OCI-LY1 (cell line): ENCODE measurements around the gene VPREB1.

ENCODE experiments used
- CTCF ChIP-seq: fragments of 200-600 bp; sonication (generic), shearing (Covaris generic); IDR thresholded peaks from 2 replicates; pipeline ENCODE4 v1.5.1; 2017; ENCODE audit warnings: mild to moderate bottlenecking, antibody characterized with exemption, low read length, moderate library complexity, mixed read lengths
- EZH2 ChIP-seq: fragments of 200-600 bp; sonication (generic), shearing (Covaris generic); IDR thresholded peaks from 2 replicates; pipeline ENCODE4 v1.8.0; 2017; ENCODE audit warnings: borderline replicate concordance, mixed run types, mild to moderate bottlenecking, antibody characterized with exemption, low read length, moderate library complexity, mixed read lengths

GRCh38 chr22:22194931-22195264 is 49.7 kb upstream of the VPREB1 start:
- TF ChIP-seq CTCF: no peak
- no peak for TF ChIP-seq EZH2
